Measurements from ENCODE around the gene SCN1A.

GRCh38 chr2:166000401-166000800 lies 127.4 kb downstream of the SCN1A start:
- TF ChIP-seq CTCF (IDR thresholded peaks at IDR 0.05): no peak
- TF ChIP-seq POLR2A (IDR thresholded peaks at IDR 0.05; ENCODE audit: low read depth): no peak

Measured in esophagus muscularis mucosa (tissue), 3 donors.